ENCODE measurements around the gene TTC28.

The TTC28 gene

GRCh38 chr22:28151151-28151816, 528.4 kb downstream of the TTC28 start:
- TF ChIP-seq ZSCAN16 (tag by site-specific recombination; IDR thresholded peaks at IDR 0.05), result no peak
- no peak for TF ChIP-seq ZNF449 (tag by site-specific recombination; IDR thresholded peaks at IDR 0.05)
- POLR2A ChIA-PET, result no interaction called here
- Histone ChIP-seq H3K9me3 (ENCODE audit: control insufficient read depth, insufficient read depth, low read depth, low read length) (no peaks in the 10 kb centered on the region), H3K36me3 (ENCODE audit: control insufficient read depth in 2 of 2, insufficient read depth in 1 of 2, low read length in 2 of 2) (no peaks in the 10 kb centered on the region), H3K27ac (ENCODE audit: extremely low read depth, low read depth, low read length) (no peak overlapping the region), H3K4me1 (ENCODE audit: control insufficient read depth, insufficient read depth, low read length) (no peaks in the 10 kb centered on the region), H3K4me3 (ENCODE audit: low read depth, low read length) (no peak overlapping the region)
- CTCF ChIA-PET, result interaction anchor here (1.0 to 1.4 kb wide), 2 partner anchors 11 to 38 kb away, joined by 3 read pairs; no protein-coding TSS in a partner anchor

GRCh38 chr22:28148816-28149465, 530.7 kb downstream of the TTC28 start:
- no peaks in the 10 kb centered on the region for H3K9me3 ChIP-seq (ENCODE audit: control insufficient read depth, insufficient read depth, low read depth, low read length)
- POLR2A ChIA-PET, result no interaction called here
- CTCF ChIA-PET, result interaction anchor here (0.5 kb wide), 1 partner anchor 22 kb away, joined by 4 read pairs; no protein-coding TSS in a partner anchor

More at GRCh38 chr22:28148816-28149465, 530.7 kb downstream of the TTC28 start:
- Histone ChIP-seq H3K36me3 (ENCODE audit: control insufficient read depth in 2 of 2, insufficient read depth in 1 of 2, low read length in 2 of 2) (no peaks in the 10 kb centered on the region), H3K4me3 (ENCODE audit: low read depth, low read length) (no peak overlapping the region), H3K27ac (ENCODE audit: extremely low read depth, low read depth, low read length) (no peak overlapping the region), H3K4me1 (ENCODE audit: control insufficient read depth, insufficient read depth, low read length) (no peaks in the 10 kb centered on the region)
- TF ChIP-seq ZNF175 (tag by site-specific recombination; IDR thresholded peaks at IDR 0.05) (no peak), ZNF837 (tag by site-specific recombination; IDR thresholded peaks at IDR 0.05) (no peak), ZNF169 (tag by site-specific recombination; IDR thresholded peaks at IDR 0.05) (no peak), ATF2 (tag by site-specific recombination; IDR thresholded peaks at IDR 0.05; ENCODE audit: low read depth) (no peak), ZNF398 (tag by site-specific recombination; IDR thresholded peaks at IDR 0.05) (no peak), ZNF626 (tag by site-specific recombination; IDR thresholded peaks at IDR 0.05) (no peak), ZNF488 (tag by site-specific recombination; IDR thresholded peaks at IDR 0.05) (no peak), SP3 (tag by site-specific recombination; IDR thresholded peaks at IDR 0.05) (no peak), YY2 (tag by site-specific recombination; IDR thresholded peaks at IDR 0.05) (no peak), FEZF1 (tag by site-specific recombination; IDR thresholded peaks at IDR 0.05) (no peak), ZFP41 (tag by site-specific recombination; IDR thresholded peaks at IDR 0.05; ENCODE audit: borderline replicate concordance) (no peak), ZNF76 (tag by site-specific recombination; IDR thresholded peaks at IDR 0.05; ENCODE audit: borderline replicate concordance, low read depth) (no peak), ZBTB21 (tag by site-specific recombination; IDR thresholded peaks at IDR 0.05) (no peak), ZNF549 (tag by site-specific recombination; IDR thresholded peaks at IDR 0.05) (no peak), ZNF416 (tag by site-specific recombination; IDR thresholded peaks at IDR 0.05) (no peak), ZNF132 (tag by site-specific recombination; IDR thresholded peaks at IDR 0.05; ENCODE audit: borderline replicate concordance) (no peak), REPIN1 (tag by site-specific recombination; IDR thresholded peaks at IDR 0.05; ENCODE audit: low read depth) (no peak)

Data from HEK293 (cell line).